A673 (cell line): ENCODE measurements around the gene MMP2. TPM values are rescaled to one million over a fixed set of nuclear protein-coding genes. Genes with fewer than 3 reads are reported as not detected.

Experiments used
- BruUV-seq: library from RNA; stranded (reverse); fragments of 400-500 nt; replicated peaks from 2 replicates; lab custom pipeline; 2021; lab: Mats Ljungman, UMichigan
- CTCF ChIA-PET: fragments of 300-600 bp; sonication (Branson Sonifier 250); formaldehyde crosslinking; loops from one replicate; lab custom pipeline; 2022; ENCODE audit warnings: antibody characterized with exemption; lab: Charles Lee
- POLR2A ChIA-PET: fragments of 300-600 bp; sonication (Branson Sonifier 250); formaldehyde crosslinking; loops from one replicate; lab custom pipeline; 2022; ENCODE audit warnings: antibody characterized with exemption; ENCODE audit not compliant: low non-redundant PET; lab: Charles Lee
- DNase-seq: peaks from one replicate; pipeline ENCODE4 v3.0.0-alpha.2; 2015; ENCODE audit warnings: low spot score
- H3K27ac ChIP-seq: fragments of 200-600 bp; sonication (generic); 2 replicates; pipeline ENCODE4 v1.5.1; 2016; ENCODE audit warnings: mixed run types, low read depth, mild to moderate bottlenecking, mixed read lengths, antibody characterized with exemption, low read length; ENCODE audit not compliant: poor library complexity, severe bottlenecking
- H3K27me3 ChIP-seq: fragments of 200-600 bp; sonication (generic); replicated peaks from 2 replicates; pipeline ENCODE4 v1.6.1; 2017; ENCODE audit warnings: mixed run types, low read depth, mild to moderate bottlenecking, mixed read lengths, antibody characterized with exemption, low read length; ENCODE audit not compliant: insufficient read depth, poor library complexity
- H3K36me3 ChIP-seq: fragments of 200-600 bp; sonication (generic); 2 replicates; pipeline ENCODE4 v1.6.1; 2016; ENCODE audit warnings: mixed run types, mild to moderate bottlenecking, mixed read lengths, antibody characterized with exemption, low read length; ENCODE audit not compliant: insufficient read depth, poor library complexity, severe bottlenecking
- H3K4me1 ChIP-seq: fragments of 200-600 bp; sonication (generic); 2 replicates; pipeline ENCODE4 v1.6.1; 2017; ENCODE audit warnings: mixed run types, mild to moderate bottlenecking, mixed read lengths, antibody characterized with exemption, low read length; ENCODE audit not compliant: insufficient read depth, poor library complexity, severe bottlenecking
- H3K4me3 ChIP-seq: fragments of 200-600 bp; sonication (generic); 2 replicates; pipeline ENCODE4 v1.5.1; 2016; ENCODE audit warnings: low read depth, mixed run types, mild to moderate bottlenecking, mixed read lengths, low read length; ENCODE audit not compliant: poor library complexity, severe bottlenecking
- H3K9me3 ChIP-seq: fragments of 200-600 bp; sonication (generic); 2 replicates; pipeline ENCODE4 v1.6.1; 2016; ENCODE audit warnings: mixed run types, low read depth, mild to moderate bottlenecking, mixed read lengths, antibody characterized with exemption, low read length; ENCODE audit not compliant: poor library complexity, severe bottlenecking
- EZH2 ChIP-seq: fragments of 200-600 bp; sonication (generic); IDR thresholded peaks from 2 replicates; pipeline ENCODE4 v1.6.1; 2017; ENCODE audit warnings: borderline replicate concordance, low read depth, mild to moderate bottlenecking, mixed read lengths, antibody characterized with exemption, low read length; ENCODE audit not compliant: poor library complexity, severe bottlenecking
- intact Hi-C: fragments of 100-400 bp; cut with micrococcal nuclease; formaldehyde crosslinking; loops from one replicate; pipeline ENCODE4 v1.10.0; 2022; ENCODE audit not compliant: unreplicated experiment
- total RNA-seq: library from RNA; stranded (reverse); gene quantifications from 2 replicates; pipeline ENCODE4 v1.2.3, GENCODE V29; 2021
- TF ChIP-seq, protein P1 (sequence below): fragments of 300-800, 200-600 bp; sonication (generic); conservative IDR thresholded peaks from 2 replicates; pipeline ENCODE4 v1.5.1; 2017; ENCODE audit warnings: low read depth, mild to moderate bottlenecking, antibody characterized with exemption, low read length, moderate library complexity, mixed read lengths

MMP2 gene
- total RNA-seq, 1 experiment from 2014 or later = 36.2 TPM

DNA sequence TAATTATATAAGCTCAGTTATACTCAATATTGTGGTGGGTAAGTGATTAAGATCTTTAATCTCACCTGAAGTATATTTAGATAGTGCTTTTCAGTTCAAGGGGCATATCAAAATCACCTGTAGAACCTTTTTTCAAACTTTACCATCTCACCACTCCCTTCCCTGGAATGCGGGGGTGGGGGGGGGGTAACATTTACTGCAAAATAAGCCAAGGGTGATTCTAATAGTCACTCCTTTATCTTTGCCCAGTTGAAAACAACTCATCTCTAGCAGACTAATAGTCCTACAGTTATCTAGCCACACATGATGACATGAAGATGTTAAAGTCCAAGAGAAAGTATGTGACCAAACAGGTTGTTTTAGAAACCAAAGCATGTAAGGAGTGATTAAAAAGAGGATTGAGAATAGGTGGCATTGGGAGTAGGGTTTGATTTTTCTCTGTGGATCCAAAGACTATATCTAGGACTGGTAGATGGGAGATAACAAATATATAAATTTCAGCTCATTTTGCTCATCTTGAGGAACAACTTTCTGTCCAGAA lies 51.4 kb downstream of the MMP2 start:
- ChIA-PET CTCF (no interaction called here), POLR2A (no interaction called here)
- BruUV-seq = no TSS peak
- Histone ChIP-seq H3K9me3 (no peaks in the 10 kb centered on the region), H3K4me1 (no peaks in the 10 kb centered on the region), H3K36me3 (no peaks in the 10 kb centered on the region), H3K27me3 (no peaks in the 10 kb centered on the region), H3K4me3 (no peak overlapping the region), H3K27ac (no peak overlapping the region)
- no peak for DNase-seq
- intact Hi-C loops = no loop called here
- TF ChIP-seq, protein P1, sequence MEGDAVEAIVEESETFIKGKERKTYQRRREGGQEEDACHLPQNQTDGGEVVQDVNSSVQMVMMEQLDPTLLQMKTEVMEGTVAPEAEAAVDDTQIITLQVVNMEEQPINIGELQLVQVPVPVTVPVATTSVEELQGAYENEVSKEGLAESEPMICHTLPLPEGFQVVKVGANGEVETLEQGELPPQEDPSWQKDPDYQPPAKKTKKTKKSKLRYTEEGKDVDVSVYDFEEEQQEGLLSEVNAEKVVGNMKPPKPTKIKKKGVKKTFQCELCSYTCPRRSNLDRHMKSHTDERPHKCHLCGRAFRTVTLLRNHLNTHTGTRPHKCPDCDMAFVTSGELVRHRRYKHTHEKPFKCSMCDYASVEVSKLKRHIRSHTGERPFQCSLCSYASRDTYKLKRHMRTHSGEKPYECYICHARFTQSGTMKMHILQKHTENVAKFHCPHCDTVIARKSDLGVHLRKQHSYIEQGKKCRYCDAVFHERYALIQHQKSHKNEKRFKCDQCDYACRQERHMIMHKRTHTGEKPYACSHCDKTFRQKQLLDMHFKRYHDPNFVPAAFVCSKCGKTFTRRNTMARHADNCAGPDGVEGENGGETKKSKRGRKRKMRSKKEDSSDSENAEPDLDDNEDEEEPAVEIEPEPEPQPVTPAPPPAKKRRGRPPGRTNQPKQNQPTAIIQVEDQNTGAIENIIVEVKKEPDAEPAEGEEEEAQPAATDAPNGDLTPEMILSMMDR = no peak
- TF ChIP-seq EZH2 = no peak

DNA sequence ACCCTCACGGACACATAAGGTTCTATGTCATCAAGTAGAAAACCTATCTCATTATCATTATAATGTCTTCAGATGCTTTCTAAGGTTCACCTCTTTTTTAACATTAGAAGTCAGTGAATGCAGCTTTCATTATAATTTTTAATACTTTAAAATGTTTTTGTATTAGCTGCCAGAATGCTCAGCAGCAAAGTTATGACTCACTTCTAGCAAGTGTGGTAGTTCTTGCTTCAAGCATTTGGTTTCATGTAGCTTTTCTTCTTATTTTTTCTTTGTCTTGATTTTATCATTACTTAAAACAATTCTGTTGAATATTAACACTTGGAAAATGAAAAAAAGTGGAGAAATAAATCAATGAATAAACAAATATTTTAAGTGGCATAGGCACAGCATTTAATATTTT lies 53.2 kb downstream of the MMP2 start:
- BruUV-seq = no TSS peak
- Histone ChIP-seq H3K4me3 (no peak overlapping the region), H3K27ac (no peak overlapping the region), H3K9me3 (no peaks in the 10 kb centered on the region), H3K4me1 (no peaks in the 10 kb centered on the region), H3K27me3 (no peaks in the 10 kb centered on the region), H3K36me3 (no peaks in the 10 kb centered on the region)
- no peak for TF ChIP-seq EZH2
- TF ChIP-seq, protein P1 = no peak
- no peak for DNase-seq
- ChIA-PET POLR2A (no interaction called here), CTCF (no interaction called here)
- intact Hi-C loops = no loop called here

DNA sequence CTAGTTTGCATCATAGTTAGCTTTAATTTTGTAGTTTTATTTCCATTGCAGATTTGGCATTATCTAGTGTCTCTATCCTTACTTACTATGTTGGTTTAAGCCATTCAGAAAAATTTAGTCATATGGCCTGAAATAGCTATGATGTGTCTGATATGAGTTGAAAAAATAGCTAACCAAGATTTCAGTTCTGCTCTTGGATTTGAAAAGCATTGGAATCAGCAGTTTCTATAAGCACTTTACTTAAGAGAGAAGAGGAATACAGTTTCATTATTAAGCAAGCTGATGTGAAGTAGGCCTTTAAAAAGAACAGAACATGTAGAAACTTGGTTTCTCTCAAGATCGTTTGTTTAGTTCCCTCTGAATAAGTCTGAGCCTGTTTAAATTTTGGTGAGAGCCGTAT lies 55.8 kb downstream of the MMP2 start:
- H3K27ac ChIP-seq = no peak overlapping the region
- TF ChIP-seq, protein P1 = no peak
- TF ChIP-seq EZH2 = no peak
- no peak for DNase-seq
- H3K27me3 ChIP-seq = no peaks in the 10 kb centered on the region
- no peaks in the 10 kb centered on the region for H3K4me1 ChIP-seq
- POLR2A ChIA-PET = no interaction called here
- no TSS peak for BruUV-seq
- CTCF ChIA-PET = interaction anchor here (0.6 kb wide), 1 partner anchor 90 kb away, joined by 3 read pairs; no protein-coding TSS in a partner anchor
- intact Hi-C loops = no loop called here
- H3K9me3 ChIP-seq = no peaks in the 10 kb centered on the region
- H3K36me3 ChIP-seq = no peaks in the 10 kb centered on the region
- no peak overlapping the region for H3K4me3 ChIP-seq
